ENCODE results near the gene SMAD3.

The SMAD3 gene

GRCh38 chr15:67161881-67162280 lies 96.5 kb downstream of the SMAD3 start:
- DNase-seq (ENCODE audit: low read depth in 2 of 2), result no peak

- DNase-seq (ENCODE audit: low read depth in 2 of 2), result no peak
Measured at GRCh38 chr15:67163180-67163579, 97.8 kb downstream of the SMAD3 start.

GRCh38 chr15:67164401-67164791 lies 99.0 kb downstream of the SMAD3 start:
- DNase-seq (ENCODE audit: low read depth in 2 of 2), result no peak

- DNase-seq (ENCODE audit: low read depth in 2 of 2), result no peak
Measured at GRCh38 chr15:67164811-67165253, 99.4 kb downstream of the SMAD3 start.

GRCh38 chr15:67165254-67166253 lies 100.2 kb downstream of the SMAD3 start:
- DNase-seq (ENCODE audit: low read depth in 2 of 2), result no peak

- DNase-seq (ENCODE audit: low read depth in 2 of 2), result no peak
Measured at GRCh38 chr15:67166280-67167009, 101.0 kb downstream of the SMAD3 start.

- no peak for DNase-seq (ENCODE audit: low read depth in 2 of 2)
Measured at GRCh38 chr15:67167091-67167490, 101.7 kb downstream of the SMAD3 start.

GRCh38 chr15:67168694-67169093 lies 103.3 kb downstream of the SMAD3 start:
- DNase-seq (ENCODE audit: low read depth in 2 of 2), result no peak

GRCh38 chr15:67170143-67170925 lies 104.9 kb downstream of the SMAD3 start:
- no peak for DNase-seq (ENCODE audit: low read depth in 2 of 2)

- DNase-seq (ENCODE audit: low read depth in 2 of 2), result no peak
Measured at GRCh38 chr15:67171471-67171870, 106.1 kb downstream of the SMAD3 start.

- no peak for DNase-seq (ENCODE audit: low read depth in 2 of 2)
Measured at GRCh38 chr15:67172172-67172571, 106.8 kb downstream of the SMAD3 start.

- no peak for DNase-seq (ENCODE audit: low read depth in 2 of 2)
Measured at GRCh38 chr15:67173005-67173404, 107.6 kb downstream of the SMAD3 start.

GRCh38 chr15:67173786-67174185 lies 108.4 kb downstream of the SMAD3 start:
- no peak for DNase-seq (ENCODE audit: low read depth in 2 of 2)

GRCh38 chr15:67174446-67174845 lies 109.0 kb downstream of the SMAD3 start:
- no peak for DNase-seq (ENCODE audit: low read depth in 2 of 2)

GRCh38 chr15:67174864-67175573 lies 109.6 kb downstream of the SMAD3 start:
- DNase-seq (ENCODE audit: low read depth in 2 of 2), result no peak

- DNase-seq (ENCODE audit: low read depth in 2 of 2), result no peak
Measured at GRCh38 chr15:67175643-67176071, 110.3 kb downstream of the SMAD3 start.

GRCh38 chr15:67176195-67176971 lies 111.0 kb downstream of the SMAD3 start:
- no peak for DNase-seq (ENCODE audit: low read depth in 2 of 2)

- no peak for DNase-seq (ENCODE audit: low read depth in 2 of 2)
Measured at GRCh38 chr15:67177752-67178151, 112.3 kb downstream of the SMAD3 start.

GRCh38 chr15:67178569-67179210 lies 113.3 kb downstream of the SMAD3 start:
- no peak for DNase-seq (ENCODE audit: low read depth in 2 of 2)
